ENCODE results near the gene ARFGEF3. TPM values are rescaled to one million over a fixed set of nuclear protein-coding genes. Genes with fewer than 3 reads are reported as not detected.
"Not testable (repeated sequence)": the region's sequence is repeated elsewhere in the genome, so short reads cannot be mapped to it uniquely, and the experiment has no call there.

Gene ARFGEF3
- total RNA-seq, 2 experiments from 2014 or later, result 0.50 to 0.55 TPM

DNA sequence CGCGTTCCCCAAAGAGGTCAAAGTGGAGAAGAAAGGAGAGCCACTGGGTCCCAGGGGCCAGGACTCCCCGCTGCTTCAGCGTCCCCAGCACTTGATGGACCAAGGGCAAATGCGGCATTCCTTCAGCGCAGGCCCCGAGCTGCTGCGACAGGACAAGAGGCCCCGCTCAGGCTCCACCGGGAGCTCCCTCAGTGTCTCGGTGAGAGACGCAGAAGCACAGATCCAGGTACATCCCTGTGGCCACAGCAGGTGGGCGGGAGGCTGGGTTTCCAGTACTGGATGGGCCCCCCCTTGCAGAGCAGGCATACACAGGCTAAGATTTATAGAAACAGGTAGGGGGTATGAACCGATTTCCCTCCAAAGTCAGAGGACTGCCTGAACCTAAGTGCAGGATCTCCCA, 173.2 kb downstream of the ARFGEF3 start:
- H3K4me1 Mint-ChIP-seq, result no peaks in the 10 kb centered on the region
- ChIA-PET CTCF (no interaction called here), POLR2A (no interaction called here)
- H3K27me3 Mint-ChIP-seq, result peaks cover 15% of the 10 kb centered on the region
- H3K9me3 Mint-ChIP-seq, result no peaks in the 10 kb centered on the region
- no peaks in the 10 kb centered on the region for H3K36me3 Mint-ChIP-seq (ENCODE audit: low read depth)
- no peak for DNase-seq
- H3K4me3 Mint-ChIP-seq, result no peak overlapping the region
- H3K27ac Mint-ChIP-seq, result no peak overlapping the region

DNA sequence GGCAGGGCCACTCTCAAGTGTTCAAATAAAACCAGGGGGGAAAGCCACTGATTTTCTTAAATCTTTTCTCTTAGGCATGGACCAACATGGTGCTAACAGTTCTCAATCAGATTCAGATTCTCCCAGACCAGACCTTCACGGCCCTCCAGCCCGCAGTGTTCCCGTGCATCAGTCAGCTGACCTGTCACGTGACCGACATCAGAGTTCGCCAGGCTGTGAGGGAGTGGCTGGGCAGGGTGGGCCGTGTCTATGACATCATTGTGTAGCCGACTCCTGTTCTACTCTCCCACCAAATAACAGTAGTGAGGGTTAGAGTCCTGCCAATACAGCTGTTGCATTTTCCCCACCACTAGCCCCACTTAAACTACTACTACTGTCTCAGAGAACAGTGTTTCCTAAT, 174.5 kb downstream of the ARFGEF3 start:
- ChIA-PET CTCF (no interaction called here), POLR2A (no interaction called here)
- Mint-ChIP-seq H3K27me3 (peaks cover 23% of the 10 kb centered on the region), H3K36me3 (ENCODE audit: low read depth) (no peaks in the 10 kb centered on the region), H3K4me3 (no peak overlapping the region), H3K4me1 (no peaks in the 10 kb centered on the region), H3K27ac (no peak overlapping the region), H3K9me3 (no peaks in the 10 kb centered on the region)
- DNase-seq, result no peak

DNA sequence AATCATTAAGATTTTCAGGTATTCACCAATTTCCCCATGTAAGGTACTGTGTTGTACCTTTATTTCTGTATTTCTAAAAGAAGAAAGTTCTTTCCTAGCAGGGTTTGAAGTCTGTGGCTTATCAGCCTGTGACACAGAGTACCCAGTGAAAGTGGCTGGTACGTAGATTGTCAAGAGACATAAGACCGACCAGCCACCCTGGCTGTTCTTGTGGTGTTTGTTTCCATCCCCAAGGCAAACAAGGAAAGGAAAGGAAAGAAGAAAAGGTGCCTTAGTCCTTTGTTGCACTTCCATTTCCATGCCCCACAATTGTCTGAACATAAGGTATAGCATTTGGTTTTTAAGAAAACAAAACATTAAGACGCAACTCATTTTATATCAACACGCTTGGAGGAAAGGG, 175.3 kb downstream of the ARFGEF3 start:
- no peak overlapping the region for H3K4me3 Mint-ChIP-seq
- ChIA-PET CTCF (no interaction called here), POLR2A (no interaction called here)
- DNase-seq, result no peak
- H3K36me3 Mint-ChIP-seq (ENCODE audit: low read depth), result no peaks in the 10 kb centered on the region
- H3K9me3 Mint-ChIP-seq, result no peaks in the 10 kb centered on the region
- H3K27me3 Mint-ChIP-seq, result peaks cover 21% of the 10 kb centered on the region
- no peak overlapping the region for H3K27ac Mint-ChIP-seq
- H3K4me1 Mint-ChIP-seq, result no peaks in the 10 kb centered on the region

DNA sequence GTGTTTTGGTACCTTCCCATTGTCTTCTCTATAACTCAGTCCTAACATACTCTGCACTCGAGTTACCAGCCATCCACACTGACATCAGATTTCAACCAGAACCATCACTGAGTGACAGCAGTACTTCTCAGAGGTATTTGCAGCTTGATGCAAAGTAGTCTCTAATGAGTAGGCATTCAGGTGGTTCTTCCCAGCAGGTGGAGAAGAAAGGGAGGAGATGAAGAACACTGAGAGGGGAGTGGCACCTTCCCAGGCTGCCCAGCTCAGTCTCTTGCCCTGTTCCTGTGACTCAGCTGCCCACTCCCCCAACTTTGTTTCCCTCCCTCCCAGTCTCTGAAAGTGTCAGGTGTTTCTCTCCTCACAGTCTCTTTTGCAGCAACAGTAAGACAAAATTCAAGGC, 177.3 kb downstream of the ARFGEF3 start:
- Mint-ChIP-seq H3K4me3 (no peak overlapping the region), H3K9me3 (no peaks in the 10 kb centered on the region), H3K4me1 (no peaks in the 10 kb centered on the region), H3K27me3 (peaks cover 17% of the 10 kb centered on the region), H3K36me3 (ENCODE audit: low read depth) (no peaks in the 10 kb centered on the region), H3K27ac (no peak overlapping the region)
- DNase-seq, result no peak
- ChIA-PET POLR2A (no interaction called here), CTCF (no interaction called here)

DNA sequence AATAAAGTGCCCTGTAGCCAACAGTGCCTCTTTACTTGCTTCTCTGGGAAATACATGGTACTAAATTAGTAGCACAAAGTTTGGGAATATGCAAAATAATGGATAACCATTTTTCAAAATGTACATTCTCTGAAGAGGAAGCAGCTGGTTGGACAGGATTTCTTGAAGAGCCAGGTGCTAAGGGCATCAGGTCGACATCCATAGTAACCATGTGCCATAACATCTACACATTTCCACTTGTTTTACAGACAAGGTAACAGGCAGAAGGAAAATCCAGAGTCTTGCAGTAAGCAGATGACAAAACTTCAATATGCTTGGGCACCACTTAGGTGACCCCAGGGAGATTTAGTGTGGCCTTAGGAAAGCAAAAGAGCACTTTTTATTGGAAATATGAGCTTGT, 179.4 kb downstream of the ARFGEF3 start:
- no peaks in the 10 kb centered on the region for H3K36me3 Mint-ChIP-seq (ENCODE audit: low read depth)
- no peaks in the 10 kb centered on the region for H3K9me3 Mint-ChIP-seq
- no peak for DNase-seq
- H3K27ac Mint-ChIP-seq, result no peak overlapping the region
- no peaks in the 10 kb centered on the region for H3K4me1 Mint-ChIP-seq
- ChIA-PET POLR2A (no interaction called here), CTCF (no interaction called here)
- H3K4me3 Mint-ChIP-seq, result no peak overlapping the region
- peaks cover 20% of the 10 kb centered on the region for H3K27me3 Mint-ChIP-seq

DNA sequence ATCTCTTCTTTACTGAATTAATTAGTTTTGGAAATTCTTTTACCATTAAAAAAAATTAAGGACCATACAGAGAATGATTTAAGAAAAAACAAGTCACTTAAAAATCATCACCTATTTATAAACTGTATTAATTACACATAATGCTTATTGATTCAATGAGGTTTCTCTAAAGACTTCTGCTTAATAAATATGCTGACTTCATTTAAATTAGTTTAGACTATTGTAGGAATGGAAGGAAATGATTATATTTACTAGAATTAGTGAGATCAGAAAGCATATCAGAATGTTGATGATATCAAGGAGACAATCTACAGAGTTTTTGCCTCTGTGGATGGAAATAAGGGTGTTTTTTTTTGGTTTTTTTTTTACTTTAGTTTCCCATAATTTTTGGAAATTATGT, 181.4 kb downstream of the ARFGEF3 start:
- no peak overlapping the region for H3K4me3 Mint-ChIP-seq
- DNase-seq, result no peak
- H3K27ac Mint-ChIP-seq, result no peak overlapping the region
- CTCF ChIA-PET, result no interaction called here
- no peaks in the 10 kb centered on the region for H3K9me3 Mint-ChIP-seq
- peaks cover 19% of the 10 kb centered on the region for H3K27me3 Mint-ChIP-seq
- POLR2A ChIA-PET, result no interaction called here
- H3K36me3 Mint-ChIP-seq (ENCODE audit: low read depth), result no peaks in the 10 kb centered on the region
- no peaks in the 10 kb centered on the region for H3K4me1 Mint-ChIP-seq

DNA sequence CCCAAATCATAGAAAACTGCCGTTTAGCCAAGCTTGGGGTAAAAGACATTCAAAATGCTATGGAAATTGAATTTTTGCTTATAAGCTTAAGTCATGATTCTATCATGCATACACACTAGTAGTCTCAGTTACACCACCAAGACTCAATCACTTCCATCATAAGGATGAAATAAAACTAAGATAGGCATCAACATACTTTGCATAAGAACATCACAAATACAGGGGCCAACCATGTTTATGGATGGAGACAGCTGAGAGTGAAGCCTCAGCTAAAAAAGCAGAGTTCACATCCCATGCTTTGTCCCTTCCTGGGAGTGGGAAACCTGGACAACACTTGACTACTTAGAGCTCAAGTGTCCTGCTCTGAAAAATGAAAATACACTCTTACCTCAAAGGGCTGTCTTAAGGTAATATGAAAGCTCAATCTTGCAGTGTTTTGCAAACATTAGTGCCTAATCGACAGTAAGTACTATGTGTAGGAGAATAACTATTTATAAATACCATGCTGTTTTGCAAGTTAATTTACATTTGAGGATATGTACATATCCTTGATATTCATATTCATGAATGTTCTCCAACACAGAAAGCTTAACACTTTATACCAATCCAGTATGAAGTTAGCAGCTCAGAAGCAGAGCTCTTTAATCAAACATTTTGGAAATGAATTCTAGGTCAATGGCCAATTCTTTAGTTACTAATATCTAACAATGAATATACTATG, 184.0 kb downstream of the ARFGEF3 start:
- CTCF ChIA-PET, result interaction anchor here (0.6 kb wide), 1 partner anchor 59 kb away, joined by 3 read pairs; no protein-coding TSS in a partner anchor
- H3K4me1 Mint-ChIP-seq, result no peaks in the 10 kb centered on the region
- H3K36me3 Mint-ChIP-seq (ENCODE audit: low read depth), result no peaks in the 10 kb centered on the region

DNA sequence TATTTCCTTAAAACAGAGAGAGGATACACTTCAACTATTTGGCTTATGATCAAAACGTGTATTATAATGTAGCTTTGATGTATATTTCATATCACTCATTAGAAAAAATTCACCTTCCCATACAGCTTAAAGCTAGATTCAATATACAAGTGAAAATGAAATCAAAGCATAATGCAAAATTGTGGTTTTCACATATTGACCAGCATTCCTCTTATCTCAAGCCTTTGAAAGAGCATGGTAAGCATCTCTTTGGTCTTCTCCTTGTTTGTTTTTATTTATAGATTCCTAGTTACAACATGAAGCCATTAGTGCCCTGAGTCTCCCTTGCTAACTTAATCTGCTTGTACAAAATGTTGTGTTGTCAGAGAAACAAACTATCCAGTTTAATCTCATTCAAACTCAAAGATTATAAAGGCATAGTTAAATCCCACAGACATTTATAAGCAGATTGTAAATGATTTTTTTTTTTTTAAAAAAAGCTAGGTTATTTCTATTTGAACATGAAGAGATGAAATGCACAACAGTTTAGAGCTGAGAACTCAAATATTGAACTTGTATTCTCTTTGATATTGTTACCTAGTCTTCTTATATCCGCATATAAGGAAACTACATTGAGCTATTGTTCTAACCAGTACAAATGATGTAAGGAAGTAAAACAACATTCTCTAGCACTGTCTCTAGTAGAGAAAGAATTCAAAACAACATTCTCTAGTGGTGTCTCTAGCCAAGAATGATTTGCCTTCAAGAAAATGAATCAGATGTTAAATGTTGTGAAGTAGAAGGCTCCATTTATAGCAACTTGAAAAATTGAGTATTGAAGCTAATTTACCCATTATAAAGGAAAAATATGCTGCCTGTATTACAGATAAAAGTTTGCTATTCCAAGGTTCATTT, 184.8 kb downstream of the ARFGEF3 start:
- H3K36me3 Mint-ChIP-seq (ENCODE audit: low read depth), result no peaks in the 10 kb centered on the region
- no peak overlapping the region for H3K27ac Mint-ChIP-seq
- H3K27me3 Mint-ChIP-seq, result peaks cover 10% of the 10 kb centered on the region
- H3K4me3 Mint-ChIP-seq, result no peak overlapping the region
- no peak for DNase-seq
- no peaks in the 10 kb centered on the region for H3K9me3 Mint-ChIP-seq
- CTCF ChIA-PET, result interaction anchor here (0.6 kb wide), 1 partner anchor 60 kb away, joined by 3 read pairs; no protein-coding TSS in a partner anchor
- POLR2A ChIA-PET, result no interaction called here
- no peaks in the 10 kb centered on the region for H3K4me1 Mint-ChIP-seq

More for the DNA sequence above, 184.0 kb downstream of the ARFGEF3 start:
- POLR2A ChIA-PET, result no interaction called here
- H3K27me3 Mint-ChIP-seq, result peaks cover 14% of the 10 kb centered on the region
- H3K27ac Mint-ChIP-seq, result no peak overlapping the region
- no peak overlapping the region for H3K4me3 Mint-ChIP-seq
- H3K9me3 Mint-ChIP-seq, result no peaks in the 10 kb centered on the region
- no peak for DNase-seq

DNA sequence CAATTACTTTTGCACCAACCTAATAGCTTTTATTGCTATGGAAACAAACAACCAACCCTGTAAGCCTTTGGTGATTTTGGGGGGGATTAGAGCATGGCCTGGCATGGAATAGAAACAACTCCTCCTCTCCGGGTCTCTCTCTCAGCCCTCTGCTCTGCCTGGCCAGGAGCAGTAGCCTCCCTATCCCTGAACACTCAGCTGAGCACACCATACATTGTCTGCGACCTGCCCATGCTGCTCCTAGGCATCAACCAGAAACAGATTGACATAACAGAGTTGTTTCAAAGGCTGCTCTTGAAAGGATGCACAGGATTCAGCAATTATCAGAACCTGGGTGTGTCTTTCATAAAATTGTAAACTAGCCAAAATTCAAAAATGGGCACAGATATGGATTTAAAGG, 186.1 kb downstream of the ARFGEF3 start:
- H3K36me3 Mint-ChIP-seq (ENCODE audit: low read depth), result no peaks in the 10 kb centered on the region
- no peaks in the 10 kb centered on the region for H3K9me3 Mint-ChIP-seq
- no peak for DNase-seq
- no peaks in the 10 kb centered on the region for H3K4me1 Mint-ChIP-seq
- H3K4me3 Mint-ChIP-seq, result no peak overlapping the region
- peaks cover 13% of the 10 kb centered on the region for H3K27me3 Mint-ChIP-seq
- CTCF ChIA-PET, result no interaction called here
- no peak overlapping the region for H3K27ac Mint-ChIP-seq
- POLR2A ChIA-PET, result no interaction called here

DNA sequence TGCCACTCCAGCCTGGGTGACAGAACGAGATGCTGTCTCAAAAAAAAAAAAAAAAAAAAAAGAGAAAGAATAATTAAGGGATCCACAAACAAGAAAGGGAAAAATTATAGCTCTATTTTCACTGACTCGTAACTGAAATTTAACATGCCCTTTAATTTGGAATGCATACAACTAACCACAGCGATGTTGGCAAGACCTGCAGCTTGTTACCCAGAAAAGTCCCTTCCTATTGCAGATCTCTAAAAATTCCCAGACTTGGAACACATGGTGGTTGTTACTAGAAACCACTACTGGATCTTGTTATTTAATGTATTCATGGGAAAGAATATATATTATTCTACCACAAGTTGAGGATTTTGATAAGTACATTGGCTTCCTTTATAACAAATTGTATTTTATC, 188.2 kb downstream of the ARFGEF3 start:
- POLR2A ChIA-PET, result no interaction called here
- no peak overlapping the region for H3K4me3 Mint-ChIP-seq

DNA sequence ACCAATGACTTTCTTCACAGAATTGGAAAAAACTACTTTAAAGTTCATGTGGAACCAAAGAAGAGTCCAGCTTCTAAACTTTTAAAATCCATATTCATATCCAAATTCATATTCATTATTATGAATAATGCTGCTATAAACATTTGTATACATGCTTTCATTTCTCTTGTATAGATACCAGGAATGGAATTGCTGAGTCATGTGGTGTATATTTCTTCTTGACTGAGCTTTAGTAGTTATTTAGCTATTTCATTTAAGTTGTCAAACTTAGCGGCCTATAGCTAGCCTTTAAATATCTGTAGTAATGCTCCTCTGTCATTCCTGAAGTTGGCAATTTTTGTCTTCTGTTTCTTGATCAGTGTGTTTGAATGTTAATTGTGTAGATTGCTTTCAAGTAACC, 196.2 kb downstream of the ARFGEF3 start:
- no peaks in the 10 kb centered on the region for H3K4me1 Mint-ChIP-seq
- ChIA-PET POLR2A (no interaction called here), CTCF (no interaction called here)
- DNase-seq, result no peak
- H3K9me3 Mint-ChIP-seq, result no peaks in the 10 kb centered on the region
- H3K27ac Mint-ChIP-seq, result no peak overlapping the region
- H3K4me3 Mint-ChIP-seq, result no peak overlapping the region
- H3K36me3 Mint-ChIP-seq (ENCODE audit: low read depth), result no peaks in the 10 kb centered on the region
- peaks cover 20% of the 10 kb centered on the region for H3K27me3 Mint-ChIP-seq

More for the DNA sequence above, 188.2 kb downstream of the ARFGEF3 start:
- Mint-ChIP-seq H3K4me1 (no peaks in the 10 kb centered on the region), H3K27ac (no peak overlapping the region), H3K9me3 (no peaks in the 10 kb centered on the region), H3K27me3 (peaks cover 19% of the 10 kb centered on the region), H3K36me3 (ENCODE audit: low read depth) (no peaks in the 10 kb centered on the region)
- no peak for DNase-seq
- CTCF ChIA-PET, result interaction anchor here (0.6 to 0.7 kb wide), 3 partner anchors 40 to 168 kb away, joined by 3 read pairs; no protein-coding TSS in a partner anchor

DNA sequence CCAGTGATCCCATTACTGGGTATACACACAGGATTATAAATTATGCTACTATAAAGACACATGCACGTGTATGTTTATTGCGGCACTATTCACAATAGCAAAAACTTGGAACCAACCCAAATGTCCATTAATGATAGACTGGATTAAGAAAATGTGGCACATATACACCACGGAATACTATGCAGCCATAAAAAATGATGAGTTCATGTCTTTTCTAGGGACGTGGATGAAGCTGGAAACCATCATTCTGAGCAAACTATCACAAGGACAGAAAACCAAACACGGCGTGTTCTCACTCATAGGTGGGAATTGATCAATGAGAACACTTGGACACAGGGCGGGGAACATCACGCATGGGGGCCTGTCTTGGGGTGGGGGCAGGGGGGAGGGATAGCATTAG, 206.9 kb downstream of the ARFGEF3 start:
- DNase-seq; H3K27ac Mint-ChIP-seq; H3K4me1 Mint-ChIP-seq; H3K9me3 Mint-ChIP-seq; H3K36me3 Mint-ChIP-seq (ENCODE audit: low read depth); CTCF ChIA-PET; H3K4me3 Mint-ChIP-seq: not testable (repeated sequence)
- POLR2A ChIA-PET, result interaction anchor here (1.2 kb wide), 1 partner anchor 37 kb away, joined by 3 read pairs; no protein-coding TSS in a partner anchor
- peaks cover 30% of the 10 kb centered on the region for H3K27me3 Mint-ChIP-seq

DNA sequence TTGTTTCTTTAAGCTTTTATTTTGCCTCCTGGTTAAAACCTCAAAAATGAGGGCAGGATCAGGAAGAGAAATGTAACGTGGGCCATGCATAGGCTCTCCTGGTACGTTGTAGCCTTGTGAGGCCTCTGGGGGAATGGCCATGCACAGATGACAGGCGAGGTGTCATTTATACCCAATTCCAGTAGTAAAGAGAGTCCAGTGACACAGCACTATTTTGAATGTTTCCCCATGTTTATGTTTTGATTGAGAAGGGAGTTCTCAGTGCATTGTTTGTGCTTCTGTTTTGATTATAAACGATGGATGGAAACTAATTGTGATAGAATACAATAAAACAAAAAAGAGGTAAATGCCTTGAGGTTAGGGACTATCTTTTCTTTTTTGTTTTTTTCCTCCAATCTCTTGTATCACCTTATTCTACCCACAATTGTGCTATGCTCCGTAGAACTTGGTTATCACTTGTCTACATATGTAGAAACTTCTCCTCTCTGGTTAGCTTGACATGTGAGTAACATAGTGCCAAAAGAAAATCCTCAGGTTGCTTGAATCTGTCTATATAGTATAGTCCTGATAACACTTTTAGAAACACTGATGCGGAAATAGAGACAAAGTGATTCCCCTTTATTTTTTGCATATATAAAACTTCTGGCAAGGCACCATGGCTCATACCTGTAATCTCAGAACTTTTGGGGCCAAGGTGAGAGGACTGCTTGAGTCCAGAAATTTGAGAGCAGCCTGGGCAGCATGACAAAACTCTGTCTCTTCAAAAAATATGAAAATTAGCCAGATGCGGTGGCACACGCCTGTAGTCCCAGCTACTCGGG, 209.1 kb downstream of the ARFGEF3 start:
- DNase-seq, result no peak
- peaks cover 2% of the 10 kb centered on the region for H3K9me3 Mint-ChIP-seq
- H3K27ac Mint-ChIP-seq, result no peak overlapping the region
- H3K27me3 Mint-ChIP-seq, result peaks cover 21% of the 10 kb centered on the region
- POLR2A ChIA-PET, result no interaction called here
- H3K36me3 Mint-ChIP-seq (ENCODE audit: low read depth), result no peaks in the 10 kb centered on the region
- H3K4me3 Mint-ChIP-seq, result no peak overlapping the region
- CTCF ChIA-PET, result no interaction called here
- H3K4me1 Mint-ChIP-seq, result peaks cover 8% of the 10 kb centered on the region

Measured in activated CD4-positive, alpha-beta memory T cell treated with anti-CD3 and anti-CD28 coated beads, Interleukin-2, amount 10 ng/mL, durations not matched to agents 7 days and 5 days (primary cell).